Neural progenitor cell (in vitro differentiated cells): ENCODE results near the gene PCNT.

Experiments used
- EZH2phosphoT487 ChIP-seq: fragments of 200-600 bp; sonication (generic); IDR thresholded peaks from 2 replicates; pipeline ENCODE4 v1.6.1; 2017; ENCODE audit warnings: antibody characterized with exemption
- TF ChIP-seq, protein P1 (sequence below): fragments of 200-600 bp; sonication (generic); IDR thresholded peaks from 2 replicates; pipeline ENCODE4 v1.5.1; 2017; ENCODE audit warnings: antibody characterized with exemption, mild to moderate bottlenecking

GRCh38 chr21:46366561-46366960, 42.6 kb downstream of the PCNT start:
- TF ChIP-seq EZH2phosphoT487 = no peak
- TF ChIP-seq, protein P1, sequence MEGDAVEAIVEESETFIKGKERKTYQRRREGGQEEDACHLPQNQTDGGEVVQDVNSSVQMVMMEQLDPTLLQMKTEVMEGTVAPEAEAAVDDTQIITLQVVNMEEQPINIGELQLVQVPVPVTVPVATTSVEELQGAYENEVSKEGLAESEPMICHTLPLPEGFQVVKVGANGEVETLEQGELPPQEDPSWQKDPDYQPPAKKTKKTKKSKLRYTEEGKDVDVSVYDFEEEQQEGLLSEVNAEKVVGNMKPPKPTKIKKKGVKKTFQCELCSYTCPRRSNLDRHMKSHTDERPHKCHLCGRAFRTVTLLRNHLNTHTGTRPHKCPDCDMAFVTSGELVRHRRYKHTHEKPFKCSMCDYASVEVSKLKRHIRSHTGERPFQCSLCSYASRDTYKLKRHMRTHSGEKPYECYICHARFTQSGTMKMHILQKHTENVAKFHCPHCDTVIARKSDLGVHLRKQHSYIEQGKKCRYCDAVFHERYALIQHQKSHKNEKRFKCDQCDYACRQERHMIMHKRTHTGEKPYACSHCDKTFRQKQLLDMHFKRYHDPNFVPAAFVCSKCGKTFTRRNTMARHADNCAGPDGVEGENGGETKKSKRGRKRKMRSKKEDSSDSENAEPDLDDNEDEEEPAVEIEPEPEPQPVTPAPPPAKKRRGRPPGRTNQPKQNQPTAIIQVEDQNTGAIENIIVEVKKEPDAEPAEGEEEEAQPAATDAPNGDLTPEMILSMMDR = no peak
